ENCODE results near the gene DUOX1.

The DUOX1 gene

GRCh38 chr15:45105586-45105985, 24.2 kb upstream of the DUOX1 start:
- no peak for TF ChIP-seq EGR1 (IDR thresholded peaks at IDR 0.05)
- no peak for TF ChIP-seq TAF1 (IDR thresholded peaks at IDR 0.05; ENCODE audit: low read depth)
- no peak for TF ChIP-seq YY1 (IDR thresholded peaks at IDR 0.05; ENCODE audit: low read depth)
- TF ChIP-seq FOXM1 (IDR thresholded peaks at IDR 0.05; ENCODE audit: borderline replicate concordance, low read depth): no peak
- no peak for TF ChIP-seq TEAD4 (IDR thresholded peaks at IDR 0.05)
- no peak for TF ChIP-seq REST (IDR thresholded peaks at IDR 0.05; ENCODE audit: low read depth)
- no peak for TF ChIP-seq USF1 (IDR thresholded peaks at IDR 0.05)
- no peak for TF ChIP-seq MAX (IDR thresholded peaks at IDR 0.05)
- no peak for TF ChIP-seq RAD21 (IDR thresholded peaks at IDR 0.05; ENCODE audit: low read depth)
- no peak for TF ChIP-seq CREB1 (IDR thresholded peaks at IDR 0.05; ENCODE audit: low read depth)
- TF ChIP-seq ZBTB7A (IDR thresholded peaks at IDR 0.05; ENCODE audit: low read depth): no peak
- TF ChIP-seq NFIC (IDR thresholded peaks at IDR 0.05): no peak

GRCh38 chr15:45106002-45106790, 23.6 kb upstream of the DUOX1 start:
- no peak for TF ChIP-seq YY1 (IDR thresholded peaks at IDR 0.05; ENCODE audit: low read depth)
- no peak for TF ChIP-seq TEAD4 (IDR thresholded peaks at IDR 0.05)
- no peak for TF ChIP-seq TAF1 (IDR thresholded peaks at IDR 0.05; ENCODE audit: low read depth)
- no peak for TF ChIP-seq FOXM1 (IDR thresholded peaks at IDR 0.05; ENCODE audit: borderline replicate concordance, low read depth)
- no peak for TF ChIP-seq RAD21 (IDR thresholded peaks at IDR 0.05; ENCODE audit: low read depth)
- no peak for TF ChIP-seq TCF12 (IDR thresholded peaks at IDR 0.05; ENCODE audit: low read depth)

- TF ChIP-seq ZBTB7A (IDR thresholded peaks at IDR 0.05; ENCODE audit: low read depth) (no peak), EP300 (IDR thresholded peaks at IDR 0.05; ENCODE audit: borderline replicate concordance) (no peak), TAF1 (IDR thresholded peaks at IDR 0.05; ENCODE audit: low read depth) (no peak), USF1 (IDR thresholded peaks at IDR 0.05) (no peak), CEBPB (IDR thresholded peaks at IDR 0.05) (no peak), CREB1 (IDR thresholded peaks at IDR 0.05; ENCODE audit: low read depth) (no peak), TCF12 (IDR thresholded peaks at IDR 0.05; ENCODE audit: low read depth) (no peak), FOXM1 (IDR thresholded peaks at IDR 0.05; ENCODE audit: borderline replicate concordance, low read depth) (no peak), YY1 (IDR thresholded peaks at IDR 0.05; ENCODE audit: low read depth) (no peak), NFIC (IDR thresholded peaks at IDR 0.05) (no peak), MAX (IDR thresholded peaks at IDR 0.05) (no peak), EGR1 (IDR thresholded peaks at IDR 0.05) (no peak), TEAD4 (IDR thresholded peaks at IDR 0.05) (no peak), RAD21 (IDR thresholded peaks at IDR 0.05; ENCODE audit: low read depth) (no peak), REST (IDR thresholded peaks at IDR 0.05; ENCODE audit: low read depth) (no peak)
Measured at GRCh38 chr15:45107941-45108630, 21.7 kb upstream of the DUOX1 start.

GRCh38 chr15:45110256-45110820, 19.5 kb upstream of the DUOX1 start:
- TF ChIP-seq NFIC (IDR thresholded peaks at IDR 0.05) (no peak), REST (IDR thresholded peaks at IDR 0.05; ENCODE audit: low read depth) (no peak), ZBTB7A (IDR thresholded peaks at IDR 0.05; ENCODE audit: low read depth) (no peak), TEAD4 (IDR thresholded peaks at IDR 0.05) (no peak), FOXM1 (IDR thresholded peaks at IDR 0.05; ENCODE audit: borderline replicate concordance, low read depth) (no peak), TCF12 (IDR thresholded peaks at IDR 0.05; ENCODE audit: low read depth) (no peak), EGR1 (IDR thresholded peaks at IDR 0.05) (no peak), CREB1 (IDR thresholded peaks at IDR 0.05; ENCODE audit: low read depth) (no peak), MAX (IDR thresholded peaks at IDR 0.05) (no peak), YY1 (IDR thresholded peaks at IDR 0.05; ENCODE audit: low read depth) (no peak), TAF1 (IDR thresholded peaks at IDR 0.05; ENCODE audit: low read depth) (no peak), RAD21 (IDR thresholded peaks at IDR 0.05; ENCODE audit: low read depth) (no peak), USF1 (IDR thresholded peaks at IDR 0.05) (no peak), CEBPB (IDR thresholded peaks at IDR 0.05) (no peak), EP300 (IDR thresholded peaks at IDR 0.05; ENCODE audit: borderline replicate concordance) (no peak)
